Transverse colon (tissue), 4 donors: Measurements from ENCODE around the gene DPYD. TPM values are rescaled to one million over a fixed set of nuclear protein-coding genes. Genes with fewer than 3 reads are reported as not detected.

ENCODE experiments used
- DNase-seq: peaks from one replicate; pipeline ENCODE4 v3.0.0-alpha.2; 2019
- H3K27ac ChIP-seq, 4 donors: fragments of 200-600 bp; sonication (generic); 2 replicates each; pipeline ENCODE4 v1.5.1; 2016 to 2018; ENCODE audit warnings: inconsistent platforms in 4 of 4
- H3K27me3 ChIP-seq: fragments of 200-600 bp; sonication (generic); 2 replicates; pipeline ENCODE4 v1.5.1; 2017; ENCODE audit warnings: inconsistent platforms
- H3K36me3 ChIP-seq, 4 donors: fragments of 200-600 bp; sonication (generic); 2 replicates each; pipeline ENCODE4 v1.5.1; 2017 to 2019; ENCODE audit warnings: inconsistent platforms in 4 of 4
- H3K4me1 ChIP-seq, 4 donors: fragments of 200-600 bp; sonication (generic); 2 replicates each; pipeline ENCODE4 v1.5.1; 2017 to 2020; ENCODE audit warnings: inconsistent platforms in 4 of 4
- H3K4me3 ChIP-seq, 4 donors: fragments of 200-600 bp; sonication (generic); 1 replicate in 1 of 4; 2 replicates in 3 of 4; pipeline versions ENCODE4 v1.5.1 to v1.6.1; 2017 to 2019; ENCODE audit warnings: inconsistent platforms in 4 of 4
- H3K9me3 ChIP-seq, 2 donors: fragments of 200-600 bp; sonication (generic); 2 replicates each; pipeline ENCODE4 v1.5.1; 2017 to 2019; ENCODE audit warnings: inconsistent platforms in 2 of 2
- EP300 ChIP-seq: sonication (generic); formaldehyde crosslinking; IDR thresholded peaks from one replicate; pipeline ENCODE4 v1.6.1; 2017; ENCODE audit warnings: antibody characterized with exemption, low read depth
- POLR2A ChIP-seq: fragments of 450-650 bp; IDR thresholded peaks from one replicate; pipeline ENCODE4 v1.6.1; 2016; ENCODE audit warnings: antibody characterized with exemption, mild to moderate bottlenecking, moderate library complexity
- POLR2AphosphoS5 ChIP-seq, 3 donors: sonication (generic); formaldehyde crosslinking; IDR thresholded peaks; one replicate each; pipeline ENCODE4 v1.6.1; 2016; ENCODE audit warnings: antibody characterized with exemption in 3 of 3
- WGBS, 2 donors: methylation state at CpG; one replicate each; pipeline ENCODE4 v1.1.5; 2018; ENCODE audit warnings: low coverage in 1 of 2; 5-methylcytosine and 5-hydroxymethylcytosine counted together
- in situ Hi-C, 4 donors: fragments of 200-750 bp; cut with MboI; loops; one replicate each; pipeline versions ENCODE4 v1.15.0 to v1.15.1; 2017; ENCODE audit warnings: low sequenced_read_pairs in 3 of 4, low pct_ligation_motif_present in 1 of 4, low pct_unique_long_range_greater_than_20kb in 1 of 4
- intact Hi-C: fragments of 100-400 bp; cut with DNase I; formaldehyde crosslinking; loops from one replicate; pipeline ENCODE4 v1.15.1; 2023; ENCODE audit warnings: low total_unique reads
- total RNA-seq, 4 donors: library from RNA; depleted of rRNA; stranded (reverse); fragments of >200 nt; gene quantifications; one replicate each; pipeline ENCODE4 v1.1.0, GENCODE V29; 2016
- TF ChIP-seq, protein P1 (sequence below), 5 experiments: fragments of 200-600 bp in 3 of 5; fragments of 450-650 bp in 2 of 5; sonication (generic) in 3 of 5; IDR thresholded peaks; 1 replicate in 2 of 5; 2 replicates in 3 of 5; pipeline ENCODE4 v1.5.1; 2016 to 2017; ENCODE audit warnings: antibody characterized with exemption in 5 of 5, inconsistent platforms in 3 of 5, mild to moderate bottlenecking in 2 of 5, moderate library complexity in 1 of 5

Gene DPYD
- total RNA-seq, 4 donors from 2014 or later = 11.2 to 34.8 (median 26.0) TPM

DNA sequence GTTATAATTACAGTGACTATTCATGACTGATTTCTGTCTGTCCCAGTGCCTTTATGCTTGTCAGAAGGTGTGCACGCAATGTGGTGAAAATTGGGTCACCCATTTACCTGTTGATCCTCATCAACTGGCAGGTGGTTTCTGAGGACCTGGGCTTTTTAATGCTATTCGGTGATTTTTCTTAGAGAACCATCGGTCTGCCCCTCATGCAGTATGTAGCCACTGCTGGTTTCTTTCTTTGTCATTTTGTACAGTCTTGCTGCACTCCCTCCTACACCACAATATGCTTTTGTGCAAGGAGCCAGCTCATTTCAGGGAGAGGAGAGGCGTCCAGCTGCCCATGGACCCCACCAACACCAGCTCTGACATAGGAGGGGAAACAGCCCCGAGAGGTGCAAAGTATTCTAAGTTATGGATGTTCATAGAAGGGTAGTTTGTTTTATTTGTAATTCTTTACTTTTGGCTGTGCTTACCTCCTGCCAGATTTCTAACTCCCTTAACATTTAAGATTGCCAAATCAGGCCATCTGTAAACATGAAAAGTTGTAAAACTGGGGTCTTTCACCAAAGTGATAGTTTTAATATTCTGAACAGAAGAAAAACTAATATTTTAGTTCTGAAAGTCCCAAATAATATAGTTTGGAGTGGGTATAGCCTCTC lies 873.9 kb downstream of the DPYD start:
- in situ Hi-C loops (no loop called here), intact Hi-C loops (no loop called here)
- Histone ChIP-seq H3K4me3 (no peak overlapping the region), H3K9me3 (peaks cover 0 to 5% of the 10 kb centered on the region in 2 donors), H3K36me3 (no peaks in the 10 kb centered on the region), H3K27me3 (no peaks in the 10 kb centered on the region), H3K27ac (no peak overlapping the region), H3K4me1 (peaks cover 0 to 4% (median 0%) of the 10 kb centered on the region in 4 donors)
- WGBS, 2 donors = 78 to 97% methylated on average over 5 of the region's 5 CpGs
- no peak for DNase-seq
- TF ChIP-seq, protein P1, sequence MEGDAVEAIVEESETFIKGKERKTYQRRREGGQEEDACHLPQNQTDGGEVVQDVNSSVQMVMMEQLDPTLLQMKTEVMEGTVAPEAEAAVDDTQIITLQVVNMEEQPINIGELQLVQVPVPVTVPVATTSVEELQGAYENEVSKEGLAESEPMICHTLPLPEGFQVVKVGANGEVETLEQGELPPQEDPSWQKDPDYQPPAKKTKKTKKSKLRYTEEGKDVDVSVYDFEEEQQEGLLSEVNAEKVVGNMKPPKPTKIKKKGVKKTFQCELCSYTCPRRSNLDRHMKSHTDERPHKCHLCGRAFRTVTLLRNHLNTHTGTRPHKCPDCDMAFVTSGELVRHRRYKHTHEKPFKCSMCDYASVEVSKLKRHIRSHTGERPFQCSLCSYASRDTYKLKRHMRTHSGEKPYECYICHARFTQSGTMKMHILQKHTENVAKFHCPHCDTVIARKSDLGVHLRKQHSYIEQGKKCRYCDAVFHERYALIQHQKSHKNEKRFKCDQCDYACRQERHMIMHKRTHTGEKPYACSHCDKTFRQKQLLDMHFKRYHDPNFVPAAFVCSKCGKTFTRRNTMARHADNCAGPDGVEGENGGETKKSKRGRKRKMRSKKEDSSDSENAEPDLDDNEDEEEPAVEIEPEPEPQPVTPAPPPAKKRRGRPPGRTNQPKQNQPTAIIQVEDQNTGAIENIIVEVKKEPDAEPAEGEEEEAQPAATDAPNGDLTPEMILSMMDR (IDR thresholded peaks at IDR 0.05) = no peak
- TF ChIP-seq POLR2AphosphoS5 (IDR thresholded peaks at IDR 0.05) = no peak
- TF ChIP-seq POLR2A = no peak
- no peak for TF ChIP-seq EP300

DNA sequence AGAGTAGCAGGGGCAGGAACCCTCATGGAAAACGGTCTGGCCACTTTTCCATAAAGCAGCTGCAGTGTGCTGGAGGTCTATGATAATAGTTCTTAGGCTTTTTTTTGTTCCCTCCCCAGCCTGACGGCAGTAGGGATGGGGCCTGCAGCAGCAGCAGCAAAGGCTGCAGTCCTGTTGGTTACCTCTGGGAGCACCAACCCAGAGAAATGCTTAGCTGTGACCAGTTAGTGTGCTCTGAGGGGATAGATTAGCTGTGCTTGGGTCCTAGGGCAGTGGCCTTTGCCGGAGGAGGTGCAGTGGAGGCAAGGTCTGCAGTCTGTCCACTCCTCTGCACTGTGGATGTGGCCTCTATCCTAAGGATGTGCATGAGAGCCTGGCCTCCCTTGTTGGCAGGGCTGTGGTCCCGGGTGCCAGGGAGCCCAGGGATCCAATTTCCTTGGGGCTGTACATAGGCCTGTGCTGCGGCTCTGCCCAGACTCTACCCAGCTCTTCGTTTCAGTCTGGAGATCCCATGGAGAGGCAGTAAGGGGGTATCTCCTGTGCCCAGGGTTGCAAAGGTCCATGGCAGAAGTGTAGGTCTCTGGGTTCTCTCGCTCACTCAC lies 876.6 kb downstream of the DPYD start:
- Histone ChIP-seq H3K9me3 (peaks cover 0 to 5% of the 10 kb centered on the region in 2 donors), H3K27ac (no peak overlapping the region), H3K36me3 (no peaks in the 10 kb centered on the region), H3K4me1 (no peaks in the 10 kb centered on the region), H3K4me3 (no peak overlapping the region), H3K27me3 (no peaks in the 10 kb centered on the region)
- TF ChIP-seq, protein P1 (IDR thresholded peaks at IDR 0.05) = no peak
- no peak for TF ChIP-seq EP300
- no peak for TF ChIP-seq POLR2AphosphoS5 (IDR thresholded peaks at IDR 0.05)
- TF ChIP-seq POLR2A = no peak
- intact Hi-C loops = no loop called here
- in situ Hi-C loops = no loop called here
- WGBS, 2 donors = 60 to 73% methylated on average over 1 to 4 of the region's 7 CpGs
- no peak for DNase-seq

DNA sequence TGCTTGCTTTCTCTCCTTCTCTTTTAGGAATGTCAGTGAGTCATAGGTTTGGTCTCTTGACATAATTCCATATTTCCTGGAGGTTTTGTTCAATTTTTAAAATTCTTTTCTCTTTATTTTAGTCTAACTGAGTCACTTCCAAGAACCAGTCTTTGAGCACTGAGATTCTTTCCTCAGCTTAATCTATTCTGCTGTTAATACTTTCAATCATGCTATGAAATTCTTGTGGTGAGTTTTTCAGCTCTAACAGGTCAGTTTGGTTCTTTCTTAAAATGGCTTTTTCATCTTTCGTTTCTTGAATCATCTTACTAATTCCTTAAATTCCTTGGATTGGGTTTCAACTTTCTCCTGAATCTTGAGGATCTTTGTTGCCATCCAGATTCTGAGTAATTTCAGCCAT lies 878.3 kb downstream of the DPYD start:
- no peak for TF ChIP-seq POLR2AphosphoS5 (IDR thresholded peaks at IDR 0.05)
- TF ChIP-seq POLR2A = no peak
- TF ChIP-seq, protein P1 (IDR thresholded peaks at IDR 0.05) = no peak
- TF ChIP-seq EP300 = no peak
- in situ Hi-C loops = no loop called here
- intact Hi-C loops = no loop called here
- Histone ChIP-seq H3K27ac (no peak overlapping the region), H3K36me3 (no peaks in the 10 kb centered on the region), H3K4me1 (no peaks in the 10 kb centered on the region), H3K27me3 (no peaks in the 10 kb centered on the region), H3K4me3 (no peak overlapping the region), H3K9me3 (peaks cover 0 to 5% of the 10 kb centered on the region in 2 donors)
- WGBS, 2 donors = 83 to 88% methylated on average over 1 of the region's 1 CpG
- DNase-seq = no peak

DNA sequence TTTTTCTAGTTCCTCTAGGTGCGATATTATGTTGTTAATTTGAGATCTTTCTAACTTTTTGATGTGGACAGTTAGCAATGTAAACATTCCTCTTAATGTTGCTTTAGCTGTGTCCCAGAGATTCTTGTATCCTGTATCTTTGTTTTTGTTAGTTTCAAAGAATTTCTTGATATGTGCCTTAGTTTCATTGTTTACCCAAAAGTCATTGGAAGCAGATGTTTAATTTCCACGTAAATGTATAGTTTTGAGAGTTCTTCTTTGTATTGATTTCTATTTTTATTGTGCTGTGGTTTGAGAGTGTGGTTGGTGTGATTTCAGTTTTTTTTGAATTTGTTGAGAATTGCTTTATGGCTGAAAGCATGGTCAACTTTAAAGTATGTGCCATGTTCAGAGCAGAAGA lies 879.8 kb downstream of the DPYD start:
- Histone ChIP-seq H3K27ac (no peak overlapping the region), H3K4me1 (no peaks in the 10 kb centered on the region), H3K4me3 (no peak overlapping the region), H3K36me3 (no peaks in the 10 kb centered on the region), H3K27me3 (no peaks in the 10 kb centered on the region), H3K9me3 (peaks cover 0 to 5% of the 10 kb centered on the region in 2 donors)
- TF ChIP-seq POLR2A = no peak
- no peak for TF ChIP-seq EP300
- TF ChIP-seq, protein P1 (IDR thresholded peaks at IDR 0.05) = no peak
- no peak for TF ChIP-seq POLR2AphosphoS5 (IDR thresholded peaks at IDR 0.05)
- in situ Hi-C loops = no loop called here
- WGBS, 2 donors = 74 to 88% methylated on average over 2 of the region's 2 CpGs
- no peak for DNase-seq
- intact Hi-C loops = no loop called here
